GM10248 (cell line): ENCODE data around the gene AK9.

Experiments used
- CTCF ChIA-PET: fragments of 300-600 bp; sonication (Branson Sonifier 250); formaldehyde crosslinking; extraction: SDS; loops from one replicate; lab custom pipeline; 2021; ENCODE audit warnings: antibody characterized with exemption; lab: Yijun Ruan, JAX
- POLR2A ChIA-PET: fragments of 350-650 bp; sonication (Branson Sonifier 250); formaldehyde crosslinking; extraction: SDS; loops from one replicate; lab custom pipeline; 2020; ENCODE audit warnings: antibody characterized with exemption; lab: Yijun Ruan, JAX
- DNase-seq: peaks from one replicate; pipeline ENCODE4 v3.0.0; 2012; ENCODE audit errors: extremely low spot score
- TF ChIP-seq, protein P1 (sequence below): IDR thresholded peaks from 2 replicates; pipeline ENCODE4 v1.5.1; 2012; ENCODE audit warnings: mild to moderate bottlenecking, low read depth; ENCODE audit errors: extremely low read depth, missing control alignments, control extremely low read depth

Gene AK9

DNA sequence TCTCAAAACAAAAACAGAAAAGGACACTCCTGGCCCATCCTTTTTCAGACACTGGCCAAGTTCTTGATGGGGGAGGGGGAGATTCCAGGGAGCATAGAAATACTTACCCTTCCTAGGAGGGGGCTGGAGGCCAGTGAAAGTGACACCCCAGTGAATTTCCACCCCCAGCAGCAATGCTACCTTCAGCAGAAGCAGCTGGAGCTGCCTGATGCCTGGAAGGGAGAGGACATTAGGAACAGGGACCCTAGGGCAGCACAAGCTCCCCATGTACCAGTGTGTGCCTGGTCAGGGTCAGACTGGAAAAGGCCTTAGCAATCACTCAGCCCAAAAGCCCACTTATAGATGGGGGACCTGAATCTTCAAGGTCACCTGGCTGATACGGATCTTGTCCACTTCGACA lies 237.8 kb downstream of the AK9 start:
- CTCF ChIA-PET = interaction anchor here (1.2 to 3.9 kb wide), 5 partner anchors 8 to 369 kb away, joined by 3 to 19 read pairs (median 8); partner anchors contain the start of genes CD164, PPIL6 and SMPD2
- DNase-seq = no peak
- TF ChIP-seq, protein P1, sequence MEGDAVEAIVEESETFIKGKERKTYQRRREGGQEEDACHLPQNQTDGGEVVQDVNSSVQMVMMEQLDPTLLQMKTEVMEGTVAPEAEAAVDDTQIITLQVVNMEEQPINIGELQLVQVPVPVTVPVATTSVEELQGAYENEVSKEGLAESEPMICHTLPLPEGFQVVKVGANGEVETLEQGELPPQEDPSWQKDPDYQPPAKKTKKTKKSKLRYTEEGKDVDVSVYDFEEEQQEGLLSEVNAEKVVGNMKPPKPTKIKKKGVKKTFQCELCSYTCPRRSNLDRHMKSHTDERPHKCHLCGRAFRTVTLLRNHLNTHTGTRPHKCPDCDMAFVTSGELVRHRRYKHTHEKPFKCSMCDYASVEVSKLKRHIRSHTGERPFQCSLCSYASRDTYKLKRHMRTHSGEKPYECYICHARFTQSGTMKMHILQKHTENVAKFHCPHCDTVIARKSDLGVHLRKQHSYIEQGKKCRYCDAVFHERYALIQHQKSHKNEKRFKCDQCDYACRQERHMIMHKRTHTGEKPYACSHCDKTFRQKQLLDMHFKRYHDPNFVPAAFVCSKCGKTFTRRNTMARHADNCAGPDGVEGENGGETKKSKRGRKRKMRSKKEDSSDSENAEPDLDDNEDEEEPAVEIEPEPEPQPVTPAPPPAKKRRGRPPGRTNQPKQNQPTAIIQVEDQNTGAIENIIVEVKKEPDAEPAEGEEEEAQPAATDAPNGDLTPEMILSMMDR = no peak
- POLR2A ChIA-PET = interaction anchor here (1.3 kb wide), 1 partner anchor 8 kb away, joined by 4 read pairs; no protein-coding TSS in a partner anchor

DNA sequence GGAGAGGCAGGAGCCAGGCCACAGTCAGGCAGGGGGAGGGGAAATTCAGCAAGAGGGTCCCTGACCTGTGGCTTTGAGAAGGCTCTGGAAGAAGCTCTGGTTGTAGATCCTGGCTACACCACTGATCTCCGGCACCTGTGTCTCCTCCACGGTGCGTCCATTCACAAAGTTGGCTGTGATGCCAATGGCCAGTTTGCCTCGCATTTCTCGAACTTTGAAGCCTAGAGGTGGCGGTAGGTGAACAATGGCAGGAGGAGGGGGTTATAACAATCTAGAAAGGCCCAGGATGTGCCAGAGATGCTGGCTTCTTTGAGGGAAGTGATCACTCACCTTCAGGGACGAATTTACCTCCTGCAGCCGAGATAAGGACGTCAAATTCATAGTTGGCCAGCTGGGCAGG lies 238.8 kb downstream of the AK9 start:
- TF ChIP-seq, protein P1 = no peak
- POLR2A ChIA-PET = no interaction called here
- CTCF ChIA-PET = no interaction called here
- no peak for DNase-seq

DNA sequence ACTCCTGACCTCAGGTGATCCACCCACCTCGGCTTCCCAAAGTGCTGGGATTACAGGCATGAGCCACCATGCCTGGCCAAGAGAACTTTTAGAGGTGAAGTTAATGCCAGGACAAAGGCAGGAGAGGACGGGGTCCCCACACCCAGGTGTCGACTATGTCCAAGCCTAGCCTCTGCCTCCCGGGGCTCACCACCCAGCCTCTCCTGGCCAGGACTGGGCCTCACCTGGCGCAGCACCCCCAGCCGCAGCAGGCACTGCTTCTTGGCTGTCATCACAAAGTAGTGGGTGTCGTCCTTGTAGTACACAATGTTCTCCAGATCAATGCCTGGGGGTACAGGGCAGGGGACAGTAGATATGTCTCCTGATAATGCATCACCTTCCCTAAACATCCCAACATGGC lies 239.6 kb downstream of the AK9 start:
- DNase-seq = no peak
- TF ChIP-seq, protein P1 = no peak
- POLR2A ChIA-PET = no interaction called here
- CTCF ChIA-PET = interaction anchor here (0.9 kb wide), 1 partner anchor 263 kb away, joined by 3 read pairs; no protein-coding TSS in a partner anchor

DNA sequence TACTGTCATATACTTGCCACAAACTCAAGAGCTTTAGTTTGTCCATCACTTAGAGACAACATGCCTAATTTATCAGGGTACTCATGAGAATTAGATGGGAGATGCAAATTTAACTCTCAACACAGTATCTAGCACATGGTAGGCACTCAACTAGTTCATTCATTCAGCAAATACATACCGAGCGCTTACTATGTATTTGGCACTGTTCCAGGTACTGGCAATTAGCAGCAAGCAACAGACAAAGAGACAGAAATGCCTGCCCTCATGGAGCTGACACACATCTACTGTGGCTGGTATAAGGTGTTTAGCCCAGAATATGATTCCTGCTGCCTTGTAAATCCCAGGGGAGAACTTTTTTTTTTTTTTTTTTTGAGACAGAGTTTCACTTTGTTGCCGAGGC lies 240.2 kb downstream of the AK9 start:
- CTCF ChIA-PET = interaction anchor here (0.9 to 1.2 kb wide), 3 partner anchors 14 to 262 kb away, joined by 3 to 4 read pairs (median 3); no protein-coding TSS in a partner anchor
- DNase-seq = no peak

DNA sequence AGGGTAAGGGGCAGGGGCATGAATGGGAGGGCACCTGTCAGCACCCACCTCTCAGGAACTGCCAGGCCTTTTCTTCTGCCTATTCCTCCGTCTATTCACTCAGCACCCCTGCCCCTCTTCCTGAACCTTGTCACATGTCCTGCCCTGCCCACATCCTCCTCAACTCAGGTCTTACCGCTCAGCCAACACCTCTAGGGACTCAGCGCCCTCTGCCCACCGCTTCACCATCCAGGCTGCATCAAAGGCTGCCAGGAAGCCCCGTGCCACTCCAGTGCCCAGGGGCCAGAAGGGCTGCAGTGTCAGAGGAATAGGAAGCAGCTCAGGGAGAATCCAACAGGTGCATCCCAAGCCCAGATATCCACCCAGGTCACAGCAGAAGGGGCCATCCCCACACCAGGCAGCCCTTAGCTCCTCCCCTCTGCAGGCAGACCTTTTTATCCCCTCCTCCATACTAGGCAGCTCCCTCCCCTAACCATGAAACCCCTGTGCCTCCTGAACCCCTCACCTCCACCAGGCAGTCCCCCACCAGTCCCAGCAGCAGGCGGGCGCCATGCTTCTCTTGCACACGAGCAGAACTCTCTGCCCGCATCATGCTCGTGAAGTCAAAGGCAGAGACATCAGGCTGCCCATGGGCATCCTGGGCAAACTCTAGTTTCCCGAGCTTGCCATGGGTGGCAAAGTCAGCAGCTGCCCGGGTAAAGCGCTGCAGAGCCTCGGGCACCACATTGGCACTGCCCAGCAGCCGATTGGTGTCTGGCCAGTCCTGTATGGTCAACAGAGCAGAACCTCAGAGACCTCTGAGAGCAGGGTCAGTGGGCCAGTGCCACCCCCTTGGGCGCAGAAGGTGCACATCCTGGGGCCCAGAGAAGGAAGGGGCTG lies 241.0 kb downstream of the AK9 start:
- TF ChIP-seq, protein P1 = no peak
- ChIA-PET CTCF (interaction anchor here (1.2 kb wide), 3 partner anchors 9 to 67 kb away, joined by 3 to 4 read pairs (median 4); no protein-coding TSS in a partner anchor), POLR2A (no interaction called here)
- peak; percentile 17 for DNase-seq

More for the DNA sequence above, 240.2 kb downstream of the AK9 start:
- POLR2A ChIA-PET = no interaction called here
- TF ChIP-seq, protein P1 = no peak

DNA sequence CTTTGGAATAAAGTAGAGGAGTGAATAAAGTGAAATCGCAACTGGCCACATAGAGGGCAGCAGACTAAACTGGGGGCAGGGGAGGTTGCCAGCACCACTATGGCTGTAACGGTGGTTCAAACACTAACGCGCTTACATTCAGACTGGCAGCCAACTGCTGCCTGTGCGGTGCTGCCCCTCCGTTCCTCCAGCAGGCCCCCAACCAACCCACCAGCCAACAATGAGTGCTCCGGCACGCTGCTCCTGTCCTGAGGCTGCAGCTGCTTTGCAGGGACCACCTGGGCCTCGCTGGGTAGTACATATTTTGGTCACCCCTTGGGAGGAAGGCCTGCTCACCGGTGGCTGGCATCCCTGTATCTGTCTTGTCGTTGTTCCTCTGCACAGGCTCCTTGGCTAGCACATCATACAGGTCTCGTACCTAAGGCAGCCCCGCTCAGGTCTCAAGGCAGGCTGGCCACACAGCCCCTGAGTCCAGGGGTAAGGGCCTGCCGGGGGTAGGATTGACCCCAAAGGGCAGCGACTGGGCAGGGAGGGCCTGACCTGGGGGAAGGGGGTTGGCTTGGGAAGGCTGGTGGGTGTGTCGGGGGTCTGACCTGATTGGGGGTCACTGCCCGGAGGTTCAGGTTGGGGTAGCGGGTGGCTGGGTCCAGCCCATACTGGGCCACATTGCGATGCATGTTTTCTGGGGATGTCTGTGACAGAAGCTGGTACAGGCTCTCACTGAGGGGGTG lies 241.8 kb downstream of the AK9 start:
- TF ChIP-seq, protein P1 = no peak
- DNase-seq = peak; percentile 17
- ChIA-PET POLR2A (no interaction called here), CTCF (interaction anchor here (1.2 kb wide), 2 partner anchors 10 to 15 kb away, joined by 4 read pairs; no protein-coding TSS in a partner anchor)
